Heart right ventricle (tissue), 16 donors: ENCODE measurements around the gene ATL3. TPM values are rescaled to one million over a fixed set of nuclear protein-coding genes. Genes with fewer than 3 reads are reported as not detected.
A peak's percentile ranks its signal among the peaks of the same experiment; 100 is the strongest.
"Not testable (repeated sequence)": the region's sequence is repeated elsewhere in the genome, so short reads cannot be mapped to it uniquely, and the experiment has no call there.

Experiments
- ATAC-seq, 8 donors: fragments of 200-7000 bp; cut with Tn5 transposase; one replicate each; pipeline ENCODE4 v1.9.1; 2020; ENCODE audit warnings: mild to moderate bottlenecking in 8 of 8, moderate library complexity in 8 of 8, moderate number of reproducible peaks in 1 of 8
- DNase-seq, 2 donors: peaks; one replicate each; pipeline ENCODE4 v3.0.0-alpha.2; 2020
- H3K27ac ChIP-seq, 10 donors: fragments of 200-600 bp; sonication (generic) in 2 of 10; one replicate each; pipeline versions ENCODE4 v1.5.0 to v1.8.0; 2020 to 2022; ENCODE audit warnings: mild to moderate bottlenecking in 3 of 10
- H3K27me3 ChIP-seq, 7 donors: fragments of 200-600 bp; one replicate each; pipeline ENCODE4 v1.8.0; 2021 to 2022; ENCODE audit warnings: mild to moderate bottlenecking in 2 of 7
- H3K36me3 ChIP-seq, 9 donors: fragments of 200-600 bp; sonication (generic) in 1 of 9; one replicate each; pipeline versions ENCODE4 v1.5.0 to v1.8.0; 2020 to 2022; ENCODE audit warnings: mild to moderate bottlenecking in 2 of 9
- H3K4me1 ChIP-seq, 9 donors: fragments of 200-600 bp; sonication (generic) in 1 of 9; one replicate each; pipeline versions ENCODE4 v1.5.0 to v1.8.0; 2020 to 2022; ENCODE audit warnings: mild to moderate bottlenecking in 4 of 9
- H3K4me3 ChIP-seq, 10 donors: fragments of 200-600 bp; sonication (generic) in 2 of 10; one replicate each; pipeline versions ENCODE4 v1.5.0 to v1.8.0; 2020 to 2022; ENCODE audit warnings: mild to moderate bottlenecking in 7 of 10, moderate library complexity in 2 of 10
- H3K9me3 ChIP-seq, 11 donors: fragments of 200-600 bp in 10 of 11; sonication (generic) in 2 of 11; one replicate each; pipeline versions ENCODE4 v1.5.0 to v1.8.0; 2013 to 2022; ENCODE audit warnings: mild to moderate bottlenecking in 2 of 11, control low read depth in 1 of 11, moderate library complexity in 1 of 11
- WGBS, 2 donors: extraction: QIAGEN DNeasy Blood & Tissue Kit; methylation state at CpG; one replicate each; pipeline ENCODE4 v1.1.7; 2013; ENCODE audit warnings: inconsistent platforms in 1 of 2; 5-methylcytosine and 5-hydroxymethylcytosine counted together
- intact Hi-C, 10 donors: fragments of 100-400 bp; cut with DNase I; formaldehyde crosslinking; loops; one replicate each; pipeline versions ENCODE4 v1.11.1 to v1.14.2; 2022
- polyA plus RNA-seq, 2 donors: library from polyadenylated mRNA; stranded (reverse); fragments of 200-250 nt; gene quantifications; one replicate each; pipeline ENCODE4 v1.2.3, GENCODE V29; 2013
- total RNA-seq, 10 donors: library from RNA; stranded (reverse); fragmentation: NEBNext Ultra II Directional in 3 of 10; extraction: Animal tissue kit (Norgen Biotek cat#: 25700) in 3 of 10; gene quantifications; one replicate each; pipeline versions ENCODE4 v1.2.1 to v1.2.4, GENCODE V29; 2021 to 2023
- TF ChIP-seq, protein P1 (sequence below), 9 donors: fragments of 200-600 bp; sonication (generic) in 2 of 9; IDR thresholded peaks; one replicate each; pipeline versions ENCODE4 v1.5.0 to v1.8.0; 2021 to 2022; ENCODE audit warnings: antibody characterized with exemption in 9 of 9, mild to moderate bottlenecking in 5 of 9, moderate library complexity in 1 of 9
- donor health status: Arrhythmogenic right ventricular cardiomyopathy.
- donor health status: ischemic (EF 13 %, LVEDD 7.1; RV severe dilation, severe dysfunction).
- donor health status: healthy with polysubstance abuse.
- donor health status: DM: no; HTN: yes; CAD: no.
- donor health status: DM: no; HTN: no; CAD: no.
- donor health status: ischemic (EF 25% LVEDD 6.9; RV normal size, moderate dysfunction).
- donor health status: ischemic (EF 25% LVEDD 5.7; RV mildly dilated, moderate dysfunction).
- donor health status: healthy.
- donor health status: DM: yes; HTN: yes; CAD: no.
- donor health status: Ischemic cardiomyopathy.
- donor health status: ischemic (EF 35%, LVEDD 5.7; RV mildly dilated, moderate dysfunction).
- donor health status: nonischemic (EF 11% LVEDD 7.7; RV severe dilation, severe dysfunction).
- donor health status: DM: yes; HTN: yes; CAD: no.
- donor health status: PGD.
- donor health status: ischemic (EF 29% LVEDD 5.4; RV normal size, mild dysfunction).
- donor health status: nonischemic (EF 23%, LVEDD 6.1; RV moderate dilation, normal function).

ATL3 gene
- total and polyA plus RNA-seq, 12 donors, result 5.9 to 22.2 (median 12.3) TPM

DNA sequence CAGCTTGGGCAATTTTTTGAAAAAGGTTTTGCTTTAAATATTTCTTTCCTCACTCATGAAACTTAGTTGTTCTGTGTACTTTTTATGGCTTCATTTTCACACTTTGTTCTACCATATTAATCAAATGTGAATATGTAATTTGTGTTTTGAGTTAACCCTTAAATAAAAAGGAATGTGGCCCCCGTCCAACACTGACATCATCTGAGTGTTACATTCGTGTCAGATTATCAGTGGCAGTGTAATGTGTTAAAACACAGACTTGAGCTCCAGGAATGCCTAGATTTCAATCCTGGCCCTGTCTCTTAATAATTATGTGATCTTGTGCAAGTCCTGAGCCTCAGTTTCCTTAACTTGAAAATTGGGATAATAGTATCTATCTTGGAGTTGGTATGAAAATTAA, 15.8 kb upstream of the ATL3 start:
- no peaks in the 10 kb centered on the region for H3K9me3 ChIP-seq
- DNase-seq, result no peak
- peak overlapping the region in 1 of 10 donors; percentile 3 for H3K27ac ChIP-seq
- H3K36me3 ChIP-seq, result no peaks in the 10 kb centered on the region
- no peak for ATAC-seq
- WGBS, 2 donors, result 29 to 43% methylated on average over 2 of the region's 2 CpGs
- intact Hi-C loops, result no loop called here
- no peaks in the 10 kb centered on the region for H3K27me3 ChIP-seq
- TF ChIP-seq, protein P1, sequence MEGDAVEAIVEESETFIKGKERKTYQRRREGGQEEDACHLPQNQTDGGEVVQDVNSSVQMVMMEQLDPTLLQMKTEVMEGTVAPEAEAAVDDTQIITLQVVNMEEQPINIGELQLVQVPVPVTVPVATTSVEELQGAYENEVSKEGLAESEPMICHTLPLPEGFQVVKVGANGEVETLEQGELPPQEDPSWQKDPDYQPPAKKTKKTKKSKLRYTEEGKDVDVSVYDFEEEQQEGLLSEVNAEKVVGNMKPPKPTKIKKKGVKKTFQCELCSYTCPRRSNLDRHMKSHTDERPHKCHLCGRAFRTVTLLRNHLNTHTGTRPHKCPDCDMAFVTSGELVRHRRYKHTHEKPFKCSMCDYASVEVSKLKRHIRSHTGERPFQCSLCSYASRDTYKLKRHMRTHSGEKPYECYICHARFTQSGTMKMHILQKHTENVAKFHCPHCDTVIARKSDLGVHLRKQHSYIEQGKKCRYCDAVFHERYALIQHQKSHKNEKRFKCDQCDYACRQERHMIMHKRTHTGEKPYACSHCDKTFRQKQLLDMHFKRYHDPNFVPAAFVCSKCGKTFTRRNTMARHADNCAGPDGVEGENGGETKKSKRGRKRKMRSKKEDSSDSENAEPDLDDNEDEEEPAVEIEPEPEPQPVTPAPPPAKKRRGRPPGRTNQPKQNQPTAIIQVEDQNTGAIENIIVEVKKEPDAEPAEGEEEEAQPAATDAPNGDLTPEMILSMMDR (IDR thresholded peaks at IDR 0.05), result no peak
- H3K4me1 ChIP-seq, result peaks cover 2 to 74% (median 29%) of the 10 kb centered on the region in 9 donors
- no peak overlapping the region for H3K4me3 ChIP-seq

DNA sequence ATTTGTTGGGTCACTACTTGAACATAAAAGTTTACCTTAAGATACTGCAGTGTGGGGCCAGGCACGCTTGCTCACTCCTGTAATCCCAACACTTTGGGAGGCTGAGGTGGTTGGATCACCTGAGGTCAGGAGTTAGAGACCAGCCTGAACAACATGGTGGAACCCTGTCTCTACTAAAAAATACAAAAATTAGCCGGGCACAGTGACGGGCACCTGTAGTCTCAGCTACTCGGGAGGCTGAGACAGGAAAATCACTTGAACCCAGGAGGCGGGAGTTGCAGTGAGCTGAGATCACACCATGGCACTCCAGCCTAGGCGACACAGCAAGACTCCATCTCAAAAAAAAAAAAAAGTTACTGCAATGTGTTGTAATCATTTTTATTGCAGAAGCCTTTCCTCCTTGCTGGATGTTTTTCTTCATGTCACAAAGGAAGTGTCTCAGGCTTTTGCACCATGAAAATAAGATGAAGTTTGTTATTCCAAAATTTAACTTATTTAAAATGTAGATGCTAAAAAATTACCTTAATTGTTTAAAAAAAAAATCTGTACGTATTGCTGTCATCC, 14.1 kb upstream of the ATL3 start:
- H3K4me1 ChIP-seq, result peaks cover 2 to 82% (median 36%) of the 10 kb centered on the region in 9 donors
- 89 to 90% methylated on average over 7 of the region's 7 CpGs for WGBS, 2 donors

DNA sequence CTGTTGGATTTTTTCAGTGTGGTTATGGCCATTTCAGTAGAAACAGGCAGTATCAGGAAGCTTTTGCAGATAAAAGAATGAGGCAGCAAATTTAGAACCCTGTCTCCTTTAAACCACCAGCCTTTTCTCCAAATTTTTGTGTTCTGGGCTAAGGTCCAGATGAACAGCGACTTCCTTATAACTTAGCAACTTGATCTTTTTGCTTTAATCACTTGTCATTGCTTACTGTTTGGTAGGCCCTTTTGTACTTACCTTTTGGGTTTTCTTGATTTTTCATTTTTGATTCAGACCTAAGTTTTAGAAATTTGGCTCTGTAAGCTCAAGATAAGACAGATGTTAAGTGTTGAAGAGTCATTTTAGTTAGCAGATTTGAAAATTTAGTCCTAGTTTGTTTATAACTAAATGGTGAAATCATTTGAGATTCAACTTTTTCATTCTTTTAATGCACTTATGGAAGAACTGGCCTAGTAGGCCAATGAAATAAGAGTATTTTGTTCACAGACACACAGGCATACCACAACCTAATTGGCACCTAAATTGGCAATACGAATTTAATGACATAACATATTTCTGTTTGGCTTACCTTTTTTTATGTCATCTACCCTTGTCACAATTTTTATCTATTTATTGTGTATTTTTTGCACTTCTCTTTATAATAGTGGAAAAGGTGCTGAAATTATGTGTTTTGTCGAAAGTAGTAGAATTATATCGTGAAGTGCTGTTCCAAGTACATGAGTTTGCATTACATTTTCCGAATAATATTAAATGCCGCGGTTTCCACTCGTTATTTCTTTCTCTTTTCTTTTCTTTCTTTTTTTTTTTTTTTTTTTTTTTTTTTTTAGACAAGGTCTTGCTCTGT, 12.2 kb upstream of the ATL3 start:
- Histone ChIP-seq H3K9me3 (no peaks in the 10 kb centered on the region), H3K27me3 (no peaks in the 10 kb centered on the region), H3K4me1 (peaks cover 2 to 64% (median 28%) of the 10 kb centered on the region in 9 donors), H3K27ac (peak overlapping the region in 8 of 10 donors; percentile 6 to 97 (median 90)), H3K36me3 (no peaks in the 10 kb centered on the region), H3K4me3 (peak overlapping the region in 7 of 10 donors; percentile 61 to 95 (median 88))
- TF ChIP-seq, protein P1 (IDR thresholded peaks at IDR 0.05), result no peak
- ATAC-seq, result no peak
- 86 to 88% methylated on average over 8 of the region's 8 CpGs for WGBS, 2 donors
- intact Hi-C loops, result loop anchor here in 1 of 10 donors (5.0 kb wide), 1 partner anchor 54 kb away; no protein-coding TSS in a partner anchor
- DNase-seq, result no peak

More for the DNA sequence above, 14.1 kb upstream of the ATL3 start:
- intact Hi-C loops, H3K4me3 ChIP-seq, H3K27me3 ChIP-seq, DNase-seq, ATAC-seq, H3K9me3 ChIP-seq, H3K36me3 ChIP-seq: not testable (repeated sequence)
- H3K27ac ChIP-seq, result peak overlapping the region in 1 of 10 donors; percentile 16

DNA sequence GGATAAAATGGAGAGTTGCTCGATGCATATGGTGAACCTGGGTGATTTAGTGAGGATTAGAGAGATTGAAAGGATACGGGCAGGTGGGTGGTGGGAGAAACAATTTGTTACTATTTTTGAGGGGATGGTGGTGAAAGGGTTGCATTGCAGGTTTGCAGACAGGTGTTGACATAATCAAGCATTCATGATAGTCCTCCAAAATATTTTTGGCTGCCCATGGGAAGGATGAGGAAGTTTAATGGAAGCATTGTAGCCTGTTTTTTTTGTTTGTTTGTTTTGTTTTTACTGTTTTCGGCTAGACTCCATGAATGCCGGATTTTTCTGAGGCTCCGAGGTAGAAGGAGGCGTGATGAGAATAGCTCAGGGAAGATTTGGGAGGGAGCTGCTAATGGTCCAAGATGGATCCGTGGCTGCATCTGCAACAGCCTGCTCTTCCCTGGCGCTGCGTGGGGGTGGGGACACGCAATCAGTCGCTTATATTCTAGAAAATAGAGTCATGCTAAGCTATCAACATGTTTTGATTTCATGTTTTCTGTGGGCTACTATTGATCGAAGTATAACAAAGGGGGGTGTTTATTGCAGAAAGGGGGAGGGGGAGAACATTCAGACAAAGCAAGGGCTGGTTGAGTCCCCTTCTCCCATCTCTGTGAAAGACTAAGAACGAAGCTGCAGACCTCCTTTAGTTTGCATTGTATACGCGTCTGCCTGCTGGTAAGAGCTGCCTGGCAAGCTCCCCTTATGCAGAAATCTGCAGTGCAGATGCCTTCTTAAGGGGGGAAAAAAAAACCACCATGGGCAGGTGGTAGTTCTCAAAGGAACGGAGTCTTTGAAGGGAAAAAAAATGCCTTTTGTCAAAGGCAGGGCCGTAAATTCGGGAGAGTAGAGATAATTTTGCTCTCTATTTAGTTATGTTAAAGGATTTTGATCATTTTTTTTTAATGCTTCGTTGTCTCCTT, 11.2 kb upstream of the ATL3 start:
- peak in 1 of 2 donors; percentile 22 for DNase-seq
- TF ChIP-seq, protein P1 (IDR thresholded peaks at IDR 0.05), result peak in 1 of 9 donors; percentile 17
- Histone ChIP-seq H3K4me1 (peaks cover 2 to 54% (median 25%) of the 10 kb centered on the region in 9 donors), H3K27ac (peak overlapping the region; percentile 42 to 97 (median 92)), H3K36me3 (no peaks in the 10 kb centered on the region), H3K4me3 (peak overlapping the region; percentile 61 to 96 (median 88)), H3K27me3 (no peaks in the 10 kb centered on the region), H3K9me3 (no peaks in the 10 kb centered on the region)
- ATAC-seq, result peak in 3 of 8 donors; percentile 24 to 35 (median 27)
- intact Hi-C loops, result loop anchor here in 1 of 10 donors (5.0 kb wide), 1 partner anchor 55 kb away; no protein-coding TSS in a partner anchor
- WGBS, 2 donors, result 6 to 7% methylated on average over 19 of the region's 19 CpGs
